ENCODE data around the gene RETSAT.
"Not testable (repeated sequence)": the region's sequence is repeated elsewhere in the genome, so short reads cannot be mapped to it uniquely, and the experiment has no call there.

RETSAT gene

GRCh38 chr2:85377083-85377482 lies 22.8 kb upstream of the RETSAT start:
- DNase-seq, result no peak

GRCh38 chr2:85376291-85377065 lies 22.1 kb upstream of the RETSAT start:
- no peak for DNase-seq

GRCh38 chr2:85371045-85371444 lies 16.7 kb upstream of the RETSAT start:
- no peak for DNase-seq

- DNase-seq, result no peak
These were observed 15.2 kb upstream of the RETSAT start for GRCh38 chr2:85369500-85369899.

GRCh38 chr2:85368921-85369320 lies 14.6 kb upstream of the RETSAT start:
- no peak for DNase-seq

- no peak for DNase-seq
These were observed 12.9 kb upstream of the RETSAT start for GRCh38 chr2:85367180-85367579.

GRCh38 chr2:85362653-85363387 lies 8.5 kb upstream of the RETSAT start:
- not testable (repeated sequence) for DNase-seq

- no peak for DNase-seq
These were observed 3.4 kb upstream of the RETSAT start for GRCh38 chr2:85357736-85358135.

GRCh38 chr2:85356186-85356585 lies 1.9 kb upstream of the RETSAT start:
- no peak for DNase-seq

- DNase-seq, result no peak
These were observed 1.2 kb upstream of the RETSAT start for GRCh38 chr2:85355521-85355920.

GRCh38 chr2:85355073-85355410 lies 714 bp upstream of the RETSAT start:
- DNase-seq, result no peak

GRCh38 chr2:85353876-85354285 lies 447 bp downstream of the RETSAT start:
- no peak for DNase-seq

GRCh38 chr2:85347599-85347998 lies 6.7 kb downstream of the RETSAT start:
- no peak for DNase-seq

- DNase-seq, result no peak
These were observed 9.9 kb downstream of the RETSAT start for GRCh38 chr2:85344356-85344954.

GRCh38 chr2:85343207-85343895 lies 11.0 kb downstream of the RETSAT start:
- not testable (repeated sequence) for DNase-seq

- DNase-seq, result no peak
These were observed 12.2 kb downstream of the RETSAT start for GRCh38 chr2:85342156-85342555.

GRCh38 chr2:85341269-85342029 lies 12.9 kb downstream of the RETSAT start:
- DNase-seq, result no peak

GRCh38 chr2:85340034-85340892 lies 14.1 kb downstream of the RETSAT start:
- no peak for DNase-seq

GRCh38 chr2:85334928-85335327 lies 19.4 kb downstream of the RETSAT start:
- DNase-seq, result no peak

- DNase-seq, result not testable (repeated sequence)
These were observed 20.5 kb downstream of the RETSAT start for GRCh38 chr2:85333877-85334276.

GRCh38 chr2:85330839-85331636 lies 23.3 kb downstream of the RETSAT start:
- DNase-seq, result no peak

Data from activated gamma-delta T cell treated with Interleukin-2 at 50 U/mL for 16 hours (primary cell).